GM06990 (cell line): ENCODE results near the gene UCP3.

ENCODE experiments used
- DNase-seq: peaks from one replicate; pipeline ENCODE4 v3.0.0-alpha.2; 2011; ENCODE audit not compliant: insufficient read length; ENCODE audit errors: extremely low read depth
- H3K27me3 ChIP-seq: replicated peaks from 2 replicates; pipeline ENCODE4 v1.6.0; 2011; ENCODE audit warnings: low read length; ENCODE audit not compliant: control insufficient read depth, insufficient read depth
- H3K36me3 ChIP-seq: 2 replicates; pipeline ENCODE4 v1.5.1; 2011; ENCODE audit warnings: low read length; ENCODE audit not compliant: control insufficient read depth, insufficient read depth
- H3K4me3 ChIP-seq: replicated peaks from 2 replicates; pipeline ENCODE4 v1.5.1; 2011; ENCODE audit warnings: low read depth, mild to moderate bottlenecking, control low read depth, low read length
- TF ChIP-seq, protein P1 (sequence below): IDR thresholded peaks from 2 replicates; pipeline ENCODE4 v1.5.1; 2011; ENCODE audit warnings: low read length, control low read depth, mild to moderate bottlenecking, inconsistent platforms; ENCODE audit not compliant: insufficient read depth, poor library complexity, severe bottlenecking

Gene UCP3

GRCh38 chr11:73975479-73975757 is 33.5 kb downstream of the UCP3 start:
- no peaks in the 10 kb centered on the region for H3K27me3 ChIP-seq
- DNase-seq = no peak
- peaks cover 41% of the 10 kb centered on the region for H3K36me3 ChIP-seq
- H3K4me3 ChIP-seq = no peak overlapping the region
- TF ChIP-seq, protein P1, sequence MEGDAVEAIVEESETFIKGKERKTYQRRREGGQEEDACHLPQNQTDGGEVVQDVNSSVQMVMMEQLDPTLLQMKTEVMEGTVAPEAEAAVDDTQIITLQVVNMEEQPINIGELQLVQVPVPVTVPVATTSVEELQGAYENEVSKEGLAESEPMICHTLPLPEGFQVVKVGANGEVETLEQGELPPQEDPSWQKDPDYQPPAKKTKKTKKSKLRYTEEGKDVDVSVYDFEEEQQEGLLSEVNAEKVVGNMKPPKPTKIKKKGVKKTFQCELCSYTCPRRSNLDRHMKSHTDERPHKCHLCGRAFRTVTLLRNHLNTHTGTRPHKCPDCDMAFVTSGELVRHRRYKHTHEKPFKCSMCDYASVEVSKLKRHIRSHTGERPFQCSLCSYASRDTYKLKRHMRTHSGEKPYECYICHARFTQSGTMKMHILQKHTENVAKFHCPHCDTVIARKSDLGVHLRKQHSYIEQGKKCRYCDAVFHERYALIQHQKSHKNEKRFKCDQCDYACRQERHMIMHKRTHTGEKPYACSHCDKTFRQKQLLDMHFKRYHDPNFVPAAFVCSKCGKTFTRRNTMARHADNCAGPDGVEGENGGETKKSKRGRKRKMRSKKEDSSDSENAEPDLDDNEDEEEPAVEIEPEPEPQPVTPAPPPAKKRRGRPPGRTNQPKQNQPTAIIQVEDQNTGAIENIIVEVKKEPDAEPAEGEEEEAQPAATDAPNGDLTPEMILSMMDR = no peak

DNA sequence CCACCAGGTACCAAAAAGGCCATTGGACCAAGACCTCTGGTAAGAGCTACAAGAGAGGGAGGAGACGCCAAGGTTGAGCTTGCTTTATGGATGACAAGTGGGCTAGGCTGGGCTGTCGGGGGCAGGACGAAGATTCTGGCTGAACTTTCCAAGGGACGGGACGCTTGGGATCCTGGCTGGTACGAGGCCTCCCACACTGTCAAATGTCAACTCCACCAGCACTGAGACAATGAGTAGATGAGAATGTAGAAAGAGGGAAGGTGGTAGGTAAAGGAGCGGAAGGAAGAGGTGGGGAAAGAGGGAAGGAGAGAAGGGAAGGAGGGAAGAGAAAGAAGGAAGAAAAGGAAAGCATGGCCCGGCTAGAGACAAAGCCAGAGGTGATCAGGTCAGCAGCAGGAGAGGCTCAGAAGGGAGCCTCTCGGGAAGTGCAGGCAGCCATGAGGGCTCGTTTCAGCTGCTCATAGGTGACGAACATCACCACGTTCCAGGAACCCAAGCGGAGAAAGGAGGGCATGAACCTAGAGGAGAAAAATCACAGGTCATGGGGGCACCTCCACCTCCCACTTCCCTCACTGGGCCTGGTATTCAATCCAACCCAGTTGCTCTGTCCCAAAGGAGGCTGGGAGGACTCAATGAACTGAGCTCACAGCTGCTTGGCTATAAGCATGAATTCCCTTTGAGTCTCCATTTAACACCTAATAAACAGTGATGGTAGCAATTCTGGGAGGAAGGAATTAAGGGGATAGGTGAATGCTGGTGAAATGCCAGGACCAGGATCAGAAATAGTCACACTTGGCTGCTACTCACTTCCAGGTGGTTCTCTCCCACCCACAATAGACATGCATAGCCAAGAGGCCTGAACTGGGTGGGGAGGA is 34.0 kb downstream of the UCP3 start:
- H3K27me3 ChIP-seq = no peaks in the 10 kb centered on the region
- TF ChIP-seq, protein P1 = no peak
- no peak for DNase-seq
- peaks cover 41% of the 10 kb centered on the region for H3K36me3 ChIP-seq
- H3K4me3 ChIP-seq = no peak overlapping the region

DNA sequence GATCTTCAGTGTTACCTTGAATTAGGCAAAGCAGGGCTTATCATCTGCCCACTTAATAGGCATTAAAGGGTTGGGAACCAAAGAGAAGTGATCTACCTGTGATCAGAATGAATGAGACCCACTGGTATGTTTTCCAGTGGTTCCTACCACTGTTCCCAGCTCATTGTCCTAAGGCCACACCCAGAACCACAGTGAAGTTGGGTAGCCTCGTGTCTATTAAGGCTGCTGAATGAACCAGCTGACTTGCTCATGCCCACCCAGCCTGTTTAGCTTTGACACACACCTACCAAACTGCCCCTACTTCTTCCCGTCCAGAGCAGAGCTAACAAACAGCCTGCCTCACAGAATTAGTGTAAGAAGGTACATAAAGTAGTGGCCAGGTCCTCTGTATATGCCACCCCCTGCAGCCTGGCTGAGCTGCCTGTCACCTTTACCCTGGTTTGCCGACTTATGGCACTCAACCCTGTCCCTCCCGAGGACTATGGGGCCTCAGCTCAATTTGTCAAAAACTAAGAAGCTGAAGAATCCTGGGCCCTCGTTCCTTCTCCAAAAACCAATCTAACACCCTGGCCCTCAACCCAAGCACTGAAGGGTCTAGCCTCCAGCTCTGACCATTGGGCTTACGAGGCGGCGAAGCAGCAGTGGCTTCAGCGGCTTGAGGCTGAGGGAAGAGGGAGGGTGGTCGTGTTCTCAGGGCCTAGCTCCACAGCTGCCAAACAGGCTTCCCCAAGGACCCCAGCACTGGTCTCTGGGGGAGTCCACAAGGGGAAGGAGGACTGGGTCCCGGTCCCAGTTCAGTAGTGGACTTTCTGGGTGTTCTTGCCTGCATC is 36.0 kb downstream of the UCP3 start:
- no peaks in the 10 kb centered on the region for H3K27me3 ChIP-seq
- no peak overlapping the region for H3K4me3 ChIP-seq
- TF ChIP-seq, protein P1 = no peak
- peaks cover 30% of the 10 kb centered on the region for H3K36me3 ChIP-seq
- no peak for DNase-seq

- DNase-seq = no peak
- H3K27me3 ChIP-seq = no peaks in the 10 kb centered on the region
- no peak overlapping the region for H3K4me3 ChIP-seq
- TF ChIP-seq, protein P1 = no peak
- H3K36me3 ChIP-seq = peaks cover 24% of the 10 kb centered on the region
Measured at GRCh38 chr11:73972187-73972586, 36.7 kb downstream of the UCP3 start.

DNA sequence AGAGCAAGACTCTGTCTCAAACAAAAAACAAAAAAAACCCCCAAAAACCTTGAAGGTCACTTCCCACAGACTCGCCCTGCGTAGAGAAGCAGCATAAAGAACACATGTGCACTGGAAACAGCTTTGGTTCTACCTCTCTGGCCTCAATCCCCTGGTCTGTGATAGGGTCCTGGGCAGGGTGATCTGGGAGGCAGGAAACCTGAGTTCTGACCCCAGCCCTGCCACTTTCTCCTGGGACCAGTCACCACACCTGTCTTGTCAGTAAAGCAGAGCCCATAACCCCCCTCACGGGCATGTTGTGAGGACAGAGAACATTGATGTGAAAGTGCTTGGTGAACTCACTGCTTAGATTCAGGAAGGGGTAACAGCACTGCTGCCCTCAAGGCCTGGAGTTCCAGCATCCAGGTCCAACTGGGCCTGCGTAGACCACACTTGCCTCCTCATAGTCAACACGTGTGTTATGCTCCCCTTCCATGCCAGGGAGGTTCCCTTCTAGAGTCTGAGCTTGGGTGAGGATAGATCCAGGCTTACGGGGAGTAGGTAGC is 37.6 kb downstream of the UCP3 start:
- no peak for DNase-seq
- Histone ChIP-seq H3K4me3 (no peak overlapping the region), H3K27me3 (no peaks in the 10 kb centered on the region), H3K36me3 (peaks cover 15% of the 10 kb centered on the region)
- TF ChIP-seq, protein P1 = no peak
